ENCODE results near the gene SPATA6. TPM values are rescaled to one million over a fixed set of nuclear protein-coding genes. Genes with fewer than 3 reads are reported as not detected.
"Not testable (repeated sequence)": the region's sequence is repeated elsewhere in the genome, so short reads cannot be mapped to it uniquely, and the experiment has no call there.

Gene SPATA6
- total and polyA plus RNA-seq, 4 donors: 1.1 to 5.5 (median 2.4) TPM

DNA sequence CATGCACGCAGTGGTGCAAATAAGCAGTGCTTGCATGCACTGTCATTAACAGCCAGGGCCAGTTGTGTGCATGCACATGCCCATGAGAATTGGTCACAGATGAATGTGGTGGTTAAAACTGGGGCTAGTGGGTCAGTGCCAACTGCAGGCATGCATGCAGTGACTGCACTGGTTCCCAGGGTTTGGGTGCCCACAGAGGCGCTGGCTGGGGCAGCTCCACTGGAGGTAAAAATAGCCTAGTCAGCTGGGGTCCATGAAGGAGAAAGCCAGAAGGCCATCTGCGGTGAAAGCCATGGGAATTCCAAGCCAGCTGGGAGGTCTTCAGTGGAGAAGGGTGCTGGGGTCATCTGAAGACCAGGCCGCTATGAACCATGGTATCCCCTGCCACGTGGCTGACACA, 179.3 kb downstream of the SPATA6 start (continued):
- no peak for TF ChIP-seq NR2F2 (IDR thresholded peaks at IDR 0.05)
- TF ChIP-seq EGR1 (IDR thresholded peaks at IDR 0.05; ENCODE audit: low read depth in 2 of 2): no peak
- TF ChIP-seq FOXA2 (IDR thresholded peaks at IDR 0.05): no peak

DNA sequence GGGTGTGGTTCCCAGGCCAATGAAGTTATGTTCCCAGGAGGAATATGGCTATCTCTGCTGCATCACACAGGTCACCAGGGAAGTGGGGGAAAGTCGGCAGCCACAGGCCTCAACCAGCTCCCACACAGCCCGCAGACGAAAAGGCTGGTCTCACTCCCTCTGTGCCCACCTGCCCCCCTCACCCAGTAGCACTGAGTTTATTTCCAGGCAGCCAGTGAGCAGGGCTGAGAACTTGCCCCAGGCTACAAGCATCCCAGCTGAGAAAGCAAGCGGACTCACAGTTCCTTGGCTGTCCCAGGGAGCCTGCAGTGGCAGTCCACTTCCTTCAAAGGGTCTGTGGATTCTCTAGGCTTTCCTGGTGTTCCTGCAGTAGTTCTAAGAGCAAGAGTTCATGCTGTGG, 180.6 kb downstream of the SPATA6 start:
- Histone ChIP-seq H3K9me3 (ENCODE audit: control insufficient read depth in 4 of 4, low read length in 3 of 4) (no peaks in the 10 kb centered on the region), H3K27me3 (ENCODE audit: control insufficient read depth in 4 of 4, insufficient read depth in 4 of 4, low read length in 3 of 4) (no peaks in the 10 kb centered on the region), H3K4me1 (ENCODE audit: control insufficient read depth in 4 of 4, insufficient read depth in 4 of 4, low read length in 3 of 4) (no peaks in the 10 kb centered on the region), H3K27ac (ENCODE audit: low read depth in 1 of 2, low read length in 2 of 2) (no peak overlapping the region), H3K36me3 (ENCODE audit: control insufficient read depth in 4 of 4, insufficient read depth in 3 of 4, low read depth in 1 of 4, low read length in 3 of 4) (no peaks in the 10 kb centered on the region), H3K4me3 (ENCODE audit: low read depth in 1 of 3, low read length in 3 of 3) (no peak overlapping the region), H3K9ac (ENCODE audit: low read depth in 1 of 2, low read length in 2 of 2) (no peak overlapping the region)
- WGBS: 94% methylated on average over 4 of the region's 4 CpGs
- DNase-seq (ENCODE audit: low spot score): no peak
- no peak for TF ChIP-seq FOXA1 (IDR thresholded peaks at IDR 0.05)
- no peak for TF ChIP-seq EGR1 (IDR thresholded peaks at IDR 0.05; ENCODE audit: low read depth in 2 of 2)
- TF ChIP-seq NR2F2 (IDR thresholded peaks at IDR 0.05): no peak
- TF ChIP-seq, protein P1, sequence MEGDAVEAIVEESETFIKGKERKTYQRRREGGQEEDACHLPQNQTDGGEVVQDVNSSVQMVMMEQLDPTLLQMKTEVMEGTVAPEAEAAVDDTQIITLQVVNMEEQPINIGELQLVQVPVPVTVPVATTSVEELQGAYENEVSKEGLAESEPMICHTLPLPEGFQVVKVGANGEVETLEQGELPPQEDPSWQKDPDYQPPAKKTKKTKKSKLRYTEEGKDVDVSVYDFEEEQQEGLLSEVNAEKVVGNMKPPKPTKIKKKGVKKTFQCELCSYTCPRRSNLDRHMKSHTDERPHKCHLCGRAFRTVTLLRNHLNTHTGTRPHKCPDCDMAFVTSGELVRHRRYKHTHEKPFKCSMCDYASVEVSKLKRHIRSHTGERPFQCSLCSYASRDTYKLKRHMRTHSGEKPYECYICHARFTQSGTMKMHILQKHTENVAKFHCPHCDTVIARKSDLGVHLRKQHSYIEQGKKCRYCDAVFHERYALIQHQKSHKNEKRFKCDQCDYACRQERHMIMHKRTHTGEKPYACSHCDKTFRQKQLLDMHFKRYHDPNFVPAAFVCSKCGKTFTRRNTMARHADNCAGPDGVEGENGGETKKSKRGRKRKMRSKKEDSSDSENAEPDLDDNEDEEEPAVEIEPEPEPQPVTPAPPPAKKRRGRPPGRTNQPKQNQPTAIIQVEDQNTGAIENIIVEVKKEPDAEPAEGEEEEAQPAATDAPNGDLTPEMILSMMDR (IDR thresholded peaks at IDR 0.05; ENCODE audit: low read depth, low read length, missing input control): no peak
- TF ChIP-seq, protein P2, sequence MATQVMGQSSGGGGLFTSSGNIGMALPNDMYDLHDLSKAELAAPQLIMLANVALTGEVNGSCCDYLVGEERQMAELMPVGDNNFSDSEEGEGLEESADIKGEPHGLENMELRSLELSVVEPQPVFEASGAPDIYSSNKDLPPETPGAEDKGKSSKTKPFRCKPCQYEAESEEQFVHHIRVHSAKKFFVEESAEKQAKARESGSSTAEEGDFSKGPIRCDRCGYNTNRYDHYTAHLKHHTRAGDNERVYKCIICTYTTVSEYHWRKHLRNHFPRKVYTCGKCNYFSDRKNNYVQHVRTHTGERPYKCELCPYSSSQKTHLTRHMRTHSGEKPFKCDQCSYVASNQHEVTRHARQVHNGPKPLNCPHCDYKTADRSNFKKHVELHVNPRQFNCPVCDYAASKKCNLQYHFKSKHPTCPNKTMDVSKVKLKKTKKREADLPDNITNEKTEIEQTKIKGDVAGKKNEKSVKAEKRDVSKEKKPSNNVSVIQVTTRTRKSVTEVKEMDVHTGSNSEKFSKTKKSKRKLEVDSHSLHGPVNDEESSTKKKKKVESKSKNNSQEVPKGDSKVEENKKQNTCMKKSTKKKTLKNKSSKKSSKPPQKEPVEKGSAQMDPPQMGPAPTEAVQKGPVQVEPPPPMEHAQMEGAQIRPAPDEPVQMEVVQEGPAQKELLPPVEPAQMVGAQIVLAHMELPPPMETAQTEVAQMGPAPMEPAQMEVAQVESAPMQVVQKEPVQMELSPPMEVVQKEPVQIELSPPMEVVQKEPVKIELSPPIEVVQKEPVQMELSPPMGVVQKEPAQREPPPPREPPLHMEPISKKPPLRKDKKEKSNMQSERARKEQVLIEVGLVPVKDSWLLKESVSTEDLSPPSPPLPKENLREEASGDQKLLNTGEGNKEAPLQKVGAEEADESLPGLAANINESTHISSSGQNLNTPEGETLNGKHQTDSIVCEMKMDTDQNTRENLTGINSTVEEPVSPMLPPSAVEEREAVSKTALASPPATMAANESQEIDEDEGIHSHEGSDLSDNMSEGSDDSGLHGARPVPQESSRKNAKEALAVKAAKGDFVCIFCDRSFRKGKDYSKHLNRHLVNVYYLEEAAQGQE (IDR thresholded peaks at IDR 0.05): no peak
- no peak for TF ChIP-seq YY1 (IDR thresholded peaks at IDR 0.05)
- no peak for TF ChIP-seq HNF4G (IDR thresholded peaks at IDR 0.05)
- TF ChIP-seq FOXA2 (IDR thresholded peaks at IDR 0.05): no peak
- no peak for TF ChIP-seq RAD21 (IDR thresholded peaks at IDR 0.05)
- no peak for TF ChIP-seq HNF4A (conservative IDR thresholded peaks at IDR 0.05)
- TF ChIP-seq TAF1 (conservative IDR thresholded peaks at IDR 0.05): no peak
- TF ChIP-seq, protein P3, sequence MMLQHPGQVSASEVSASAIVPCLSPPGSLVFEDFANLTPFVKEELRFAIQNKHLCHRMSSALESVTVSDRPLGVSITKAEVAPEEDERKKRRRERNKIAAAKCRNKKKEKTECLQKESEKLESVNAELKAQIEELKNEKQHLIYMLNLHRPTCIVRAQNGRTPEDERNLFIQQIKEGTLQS (IDR thresholded peaks at IDR 0.05): no peak
- no peak for TF ChIP-seq RXRA (IDR thresholded peaks at IDR 0.05)
- TF ChIP-seq SP1 (IDR thresholded peaks at IDR 0.05): no peak

DNA sequence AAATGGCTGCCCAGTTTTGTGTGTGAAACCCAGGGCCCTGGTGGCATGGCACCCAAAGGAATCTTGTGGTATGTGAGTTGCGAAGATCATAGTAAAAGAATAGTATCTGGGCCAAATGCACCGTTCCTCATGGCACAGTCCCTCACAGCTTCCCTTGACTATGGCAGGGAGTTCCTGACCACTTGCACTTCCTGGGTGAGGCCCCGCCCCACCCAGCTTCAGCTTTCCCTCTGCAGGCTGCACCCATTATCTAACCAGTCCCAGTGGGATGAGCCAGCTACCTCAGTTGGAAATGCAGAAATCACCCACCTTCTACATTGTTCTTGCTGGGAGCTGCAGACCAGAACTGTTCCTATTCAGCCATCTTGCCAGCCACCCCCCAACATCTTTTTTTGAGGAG, 186.5 kb downstream of the SPATA6 start:
- Histone ChIP-seq H3K4me3 (ENCODE audit: low read depth in 1 of 3, low read length in 3 of 3) (no peak overlapping the region), H3K4me1 (ENCODE audit: control insufficient read depth in 4 of 4, insufficient read depth in 4 of 4, low read length in 3 of 4) (no peaks in the 10 kb centered on the region), H3K36me3 (ENCODE audit: control insufficient read depth in 4 of 4, insufficient read depth in 3 of 4, low read depth in 1 of 4, low read length in 3 of 4) (no peaks in the 10 kb centered on the region), H3K27ac (ENCODE audit: low read depth in 1 of 2, low read length in 2 of 2) (no peak overlapping the region), H3K9ac (ENCODE audit: low read depth in 1 of 2, low read length in 2 of 2) (no peak overlapping the region), H3K27me3 (ENCODE audit: control insufficient read depth in 4 of 4, insufficient read depth in 4 of 4, low read length in 3 of 4) (no peaks in the 10 kb centered on the region), H3K9me3 (ENCODE audit: control insufficient read depth in 4 of 4, low read length in 3 of 4) (no peaks in the 10 kb centered on the region)
- no peak for DNase-seq (ENCODE audit: low spot score)
- WGBS: 85% methylated on average over 3 of the region's 3 CpGs
- no peak for TF ChIP-seq YY1 (IDR thresholded peaks at IDR 0.05)
- TF ChIP-seq HNF4G (IDR thresholded peaks at IDR 0.05): no peak
- no peak for TF ChIP-seq TAF1 (conservative IDR thresholded peaks at IDR 0.05)
- no peak for TF ChIP-seq RAD21 (IDR thresholded peaks at IDR 0.05)
- no peak for TF ChIP-seq SP1 (IDR thresholded peaks at IDR 0.05)
- TF ChIP-seq, protein P3 (IDR thresholded peaks at IDR 0.05): no peak
- TF ChIP-seq FOXA1 (IDR thresholded peaks at IDR 0.05): no peak

DNA sequence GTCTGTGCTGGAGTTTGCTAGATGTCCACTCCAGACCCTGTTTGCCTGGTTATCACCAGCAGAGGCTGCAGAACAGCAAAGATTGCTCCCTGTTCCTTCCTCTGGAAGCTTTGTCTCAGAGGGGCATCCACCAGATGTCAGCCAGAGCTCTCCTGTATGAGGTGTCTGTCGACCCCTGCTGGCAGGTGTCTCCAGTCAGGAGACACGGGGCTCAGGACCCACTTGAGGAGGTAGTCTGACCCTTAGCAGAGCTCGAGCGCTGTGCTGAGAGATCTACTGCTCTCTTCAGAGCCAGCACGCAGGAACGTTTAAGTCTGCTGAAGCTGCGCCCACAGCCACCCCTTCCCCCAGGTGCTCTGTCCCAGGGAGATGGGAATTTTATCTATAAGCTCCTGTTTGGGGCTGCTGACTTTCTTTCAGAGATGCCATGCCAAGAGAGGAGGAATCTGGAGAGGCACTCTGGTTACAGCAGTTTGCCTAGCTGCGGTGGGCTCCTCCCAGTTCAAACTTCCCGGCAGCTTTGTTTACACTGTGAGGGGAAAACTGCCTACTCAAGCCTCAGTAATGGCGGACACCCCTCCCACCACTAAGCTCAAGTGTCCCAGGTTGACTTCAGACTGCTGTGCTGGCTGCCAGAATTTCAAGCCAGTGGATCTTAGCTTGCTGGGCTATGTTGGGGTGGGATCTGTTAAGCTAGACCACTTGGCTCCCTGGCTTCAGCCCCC, 187.1 kb downstream of the SPATA6 start:
- not testable (repeated sequence) for H3K27me3 ChIP-seq (ENCODE audit: control insufficient read depth in 4 of 4, insufficient read depth in 4 of 4, low read length in 3 of 4); H3K9me3 ChIP-seq (ENCODE audit: control insufficient read depth in 4 of 4, low read length in 3 of 4); H3K36me3 ChIP-seq (ENCODE audit: control insufficient read depth in 4 of 4, insufficient read depth in 3 of 4, low read depth in 1 of 4, low read length in 3 of 4); DNase-seq (ENCODE audit: low spot score); H3K4me1 ChIP-seq (ENCODE audit: control insufficient read depth in 4 of 4, insufficient read depth in 4 of 4, low read length in 3 of 4); H3K4me3 ChIP-seq (ENCODE audit: low read depth in 1 of 3, low read length in 3 of 3); H3K9ac ChIP-seq (ENCODE audit: low read depth in 1 of 2, low read length in 2 of 2); H3K27ac ChIP-seq (ENCODE audit: low read depth in 1 of 2, low read length in 2 of 2)
- 58% methylated on average over 10 of the region's 10 CpGs for WGBS

DNA sequence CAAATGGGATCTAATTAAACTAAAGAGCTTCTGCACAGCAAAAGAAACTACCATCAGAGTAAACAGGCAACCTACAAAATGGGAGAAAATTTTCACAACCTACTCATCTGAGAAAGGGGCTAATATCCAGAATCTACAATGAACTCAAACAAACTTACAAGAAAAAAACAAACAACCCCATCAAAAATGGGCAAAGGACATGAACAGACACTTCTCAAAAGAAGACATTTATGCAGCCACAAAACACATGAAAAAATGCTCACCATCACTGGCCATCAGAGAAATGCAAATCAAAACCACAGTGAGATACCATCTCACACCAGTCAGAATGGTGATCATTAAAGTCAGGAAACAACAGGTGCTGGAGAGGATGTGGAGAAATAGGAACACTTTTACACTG, 189.7 kb downstream of the SPATA6 start:
- DNase-seq (ENCODE audit: low spot score); H3K27me3 ChIP-seq (ENCODE audit: control insufficient read depth in 4 of 4, insufficient read depth in 4 of 4, low read length in 3 of 4): not testable (repeated sequence)

More for the DNA sequence above, 189.7 kb downstream of the SPATA6 start:
- not testable (repeated sequence) for H3K4me3 ChIP-seq (ENCODE audit: low read depth in 1 of 3, low read length in 3 of 3); H3K4me1 ChIP-seq (ENCODE audit: control insufficient read depth in 4 of 4, insufficient read depth in 4 of 4, low read length in 3 of 4); H3K36me3 ChIP-seq (ENCODE audit: control insufficient read depth in 4 of 4, insufficient read depth in 3 of 4, low read depth in 1 of 4, low read length in 3 of 4); H3K9ac ChIP-seq (ENCODE audit: low read depth in 1 of 2, low read length in 2 of 2); H3K9me3 ChIP-seq (ENCODE audit: control insufficient read depth in 4 of 4, low read length in 3 of 4); H3K27ac ChIP-seq (ENCODE audit: low read depth in 1 of 2, low read length in 2 of 2)

All from liver (tissue), 9 donors.